NCI-H1092 treated with DMSO at 0.1 percent for 48 hours (cell line): ENCODE data around the gene IPO11.

Experiments used
- DNase-seq: peaks from one replicate; lab custom pipeline; 2025; lab: John Stamatoyannopoulos, UW

The IPO11 gene

GRCh38 chr5:62412549-62413329 lies at the start of gene IPO11:
TSS of gene IPO11 (plus strand) at chr5:62412763. CDS start at chr5:62437280, 24,517 bp downstream.
- DNase-seq: peak; percentile 98

- no peak for DNase-seq
Observed at GRCh38 chr5:62369039-62369438, 43.5 kb upstream of the IPO11 start.

GRCh38 chr5:62371409-62371808 lies 41.2 kb upstream of the IPO11 start:
- no peak for DNase-seq

GRCh38 chr5:62372600-62372999 lies 40.0 kb upstream of the IPO11 start:
- no peak for DNase-seq

GRCh38 chr5:62373382-62373781 lies 39.2 kb upstream of the IPO11 start:
- DNase-seq: no peak

- DNase-seq: no peak
Observed at GRCh38 chr5:62374090-62374489, 38.5 kb upstream of the IPO11 start.

GRCh38 chr5:62375627-62376026 lies 36.9 kb upstream of the IPO11 start:
- DNase-seq: no peak

GRCh38 chr5:62376064-62376463 lies 36.5 kb upstream of the IPO11 start:
- no peak for DNase-seq

GRCh38 chr5:62385131-62385530 lies 27.4 kb upstream of the IPO11 start:
- no peak for DNase-seq

- no peak for DNase-seq
Observed at GRCh38 chr5:62385816-62386400, 26.7 kb upstream of the IPO11 start.

GRCh38 chr5:62386824-62387223 lies 25.7 kb upstream of the IPO11 start:
- DNase-seq: no peak

- no peak for DNase-seq
Observed at GRCh38 chr5:62395210-62395950, 17.2 kb upstream of the IPO11 start.

- peak; percentile 92 for DNase-seq
Observed at GRCh38 chr5:62403411-62404250, 8.9 kb upstream of the IPO11 start, which contains the start of gene DIMT1. TSS of gene DIMT1 (minus strand) at chr5:62403905. CDS start at chr5:62403772, 133 bp downstream.

GRCh38 chr5:62413711-62414110 lies 1.1 kb downstream of the IPO11 start:
- no peak for DNase-seq

GRCh38 chr5:62418462-62419076 lies 6.0 kb downstream of the IPO11 start:
- DNase-seq: no peak

- no peak for DNase-seq
Observed at GRCh38 chr5:62419609-62420008, 7.0 kb downstream of the IPO11 start.

- no peak for DNase-seq
Observed at GRCh38 chr5:62421414-62421813, 8.9 kb downstream of the IPO11 start.

- DNase-seq: no peak
Observed at GRCh38 chr5:62424763-62425162, 12.2 kb downstream of the IPO11 start.

GRCh38 chr5:62431735-62432620 lies 19.4 kb downstream of the IPO11 start:
- no peak for DNase-seq

- DNase-seq: no peak
Observed at GRCh38 chr5:62432621-62433064, 20.1 kb downstream of the IPO11 start.
